ENCODE data around the gene KCNAB1.

GRCh38 chr3:156120528-156121251 is at the start of gene KCNAB1:
- TF ChIP-seq CTCF (IDR thresholded peaks at IDR 0.05; ENCODE audit: poor library complexity) = no peak
- no peak for TF ChIP-seq EZH2phosphoT487 (IDR thresholded peaks at IDR 0.05; ENCODE audit: low read depth, severe bottlenecking, unreplicated experiment)

Measured in hepatocyte (in vitro differentiated cells).